Cardiac muscle cell (in vitro differentiated cells and primary cell): ENCODE data around the gene ARHGAP8. TPM values are rescaled to one million over a fixed set of nuclear protein-coding genes. Genes with fewer than 3 reads are reported as not detected.

Experiments used
- DNase-seq, 2 donors: peaks; one replicate each; pipeline versions ENCODE4 v3.0.0 to v3.0.0-alpha.2; 2010 to 2017; ENCODE audit warnings: low read depth in 1 of 2, low spot score in 1 of 2
- H3K27ac ChIP-seq: fragments of 200-600 bp; sonication (generic); 2 replicates; pipeline ENCODE4 v1.5.1; 2016
- H3K27me3 ChIP-seq: fragments of 200-600 bp; sonication (generic); 2 replicates; pipeline ENCODE4 v1.6.0; 2016; ENCODE audit warnings: control low read depth
- H3K36me3 ChIP-seq: fragments of 200-600 bp; sonication (generic); 2 replicates; pipeline ENCODE4 v1.5.1; 2016; ENCODE audit warnings: control low read depth
- H3K4me1 ChIP-seq: fragments of 200-600 bp; sonication (generic); 2 replicates; pipeline ENCODE4 v1.8.1; 2017; ENCODE audit warnings: low read depth, mild to moderate bottlenecking, mixed run types
- H3K4me3 ChIP-seq: fragments of 200-600 bp; sonication (generic); 2 replicates; pipeline ENCODE4 v1.5.1; 2016; ENCODE audit warnings: mild to moderate bottlenecking
- H3K9me3 ChIP-seq: fragments of 200-600 bp; sonication (generic); 2 replicates; pipeline ENCODE4 v1.5.1; 2017; ENCODE audit warnings: low read depth, mild to moderate bottlenecking, control low read depth
- polyA plus RNA-seq: library from polyadenylated mRNA; unstranded; fragments of >200 nt; fragmentation: Nextera tagmentation; extraction: Ambion mirVana; gene quantifications from 2 replicates; pipeline ENCODE4 v1.2.1, GENCODE V29; 2016
- total RNA-seq: library from RNA; depleted of rRNA; stranded (reverse); fragments of >200 nt; gene quantifications from 2 replicates; pipeline ENCODE4 v1.2.3, GENCODE V29; 2016
- TF ChIP-seq, protein P1 (sequence below): IDR thresholded peaks from 2 replicates; pipeline ENCODE4 v1.5.1; 2012; ENCODE audit warnings: low read depth, mild to moderate bottlenecking, low read length

ARHGAP8 gene
- total and polyA plus RNA-seq, 2 experiments from 2014 or later, result 1.2 to 2.4 TPM

DNA sequence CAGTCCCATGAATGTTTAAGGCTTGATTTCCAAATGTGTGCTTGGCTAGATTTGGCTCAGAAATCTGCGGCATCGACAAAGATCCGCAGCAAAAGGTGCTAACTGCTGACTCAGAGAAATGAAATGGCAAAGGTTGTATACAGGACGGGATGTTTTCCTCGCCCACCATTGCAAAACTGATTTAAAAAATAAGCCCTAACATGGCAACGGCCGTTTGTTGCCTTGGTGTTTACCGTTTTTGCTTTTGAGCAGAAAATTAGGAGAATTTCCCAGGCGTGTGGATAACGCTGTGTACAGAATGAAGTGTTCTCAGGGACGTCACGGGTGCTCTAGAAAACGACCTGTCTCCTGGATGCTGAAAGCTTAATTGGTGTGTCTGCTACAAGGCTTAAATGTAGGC, 70.2 kb downstream of the ARHGAP8 start:
- Histone ChIP-seq H3K27me3 (no peaks in the 10 kb centered on the region), H3K4me1 (no peaks in the 10 kb centered on the region), H3K4me3 (no peak overlapping the region), H3K27ac (no peak overlapping the region), H3K9me3 (no peaks in the 10 kb centered on the region), H3K36me3 (no peaks in the 10 kb centered on the region)
- no peak for DNase-seq
- TF ChIP-seq, protein P1, sequence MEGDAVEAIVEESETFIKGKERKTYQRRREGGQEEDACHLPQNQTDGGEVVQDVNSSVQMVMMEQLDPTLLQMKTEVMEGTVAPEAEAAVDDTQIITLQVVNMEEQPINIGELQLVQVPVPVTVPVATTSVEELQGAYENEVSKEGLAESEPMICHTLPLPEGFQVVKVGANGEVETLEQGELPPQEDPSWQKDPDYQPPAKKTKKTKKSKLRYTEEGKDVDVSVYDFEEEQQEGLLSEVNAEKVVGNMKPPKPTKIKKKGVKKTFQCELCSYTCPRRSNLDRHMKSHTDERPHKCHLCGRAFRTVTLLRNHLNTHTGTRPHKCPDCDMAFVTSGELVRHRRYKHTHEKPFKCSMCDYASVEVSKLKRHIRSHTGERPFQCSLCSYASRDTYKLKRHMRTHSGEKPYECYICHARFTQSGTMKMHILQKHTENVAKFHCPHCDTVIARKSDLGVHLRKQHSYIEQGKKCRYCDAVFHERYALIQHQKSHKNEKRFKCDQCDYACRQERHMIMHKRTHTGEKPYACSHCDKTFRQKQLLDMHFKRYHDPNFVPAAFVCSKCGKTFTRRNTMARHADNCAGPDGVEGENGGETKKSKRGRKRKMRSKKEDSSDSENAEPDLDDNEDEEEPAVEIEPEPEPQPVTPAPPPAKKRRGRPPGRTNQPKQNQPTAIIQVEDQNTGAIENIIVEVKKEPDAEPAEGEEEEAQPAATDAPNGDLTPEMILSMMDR, result no peak

DNA sequence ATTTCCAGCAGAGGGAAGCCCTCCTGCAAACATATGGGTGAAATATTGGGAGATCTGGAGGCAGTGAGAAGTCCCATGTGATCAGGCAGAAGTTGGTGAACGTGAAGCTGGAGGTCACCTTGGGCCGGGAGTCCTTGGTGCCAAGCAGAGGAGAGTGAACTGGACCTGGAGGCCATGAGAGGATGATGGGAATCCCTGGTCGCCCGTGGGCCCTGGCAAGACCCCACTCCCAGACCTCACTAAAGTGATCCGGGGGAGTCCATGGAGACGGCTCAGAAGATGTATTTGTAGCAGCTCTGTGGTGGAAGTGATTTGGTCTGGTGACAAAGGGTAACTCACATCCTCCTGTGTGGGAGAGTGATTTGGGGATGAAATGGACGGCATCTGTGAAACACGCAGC, 71.0 kb downstream of the ARHGAP8 start:
- Histone ChIP-seq H3K36me3 (no peaks in the 10 kb centered on the region), H3K4me3 (no peak overlapping the region), H3K27ac (no peak overlapping the region), H3K9me3 (no peaks in the 10 kb centered on the region), H3K4me1 (no peaks in the 10 kb centered on the region), H3K27me3 (no peaks in the 10 kb centered on the region)
- DNase-seq, result no peak
- TF ChIP-seq, protein P1, result no peak

DNA sequence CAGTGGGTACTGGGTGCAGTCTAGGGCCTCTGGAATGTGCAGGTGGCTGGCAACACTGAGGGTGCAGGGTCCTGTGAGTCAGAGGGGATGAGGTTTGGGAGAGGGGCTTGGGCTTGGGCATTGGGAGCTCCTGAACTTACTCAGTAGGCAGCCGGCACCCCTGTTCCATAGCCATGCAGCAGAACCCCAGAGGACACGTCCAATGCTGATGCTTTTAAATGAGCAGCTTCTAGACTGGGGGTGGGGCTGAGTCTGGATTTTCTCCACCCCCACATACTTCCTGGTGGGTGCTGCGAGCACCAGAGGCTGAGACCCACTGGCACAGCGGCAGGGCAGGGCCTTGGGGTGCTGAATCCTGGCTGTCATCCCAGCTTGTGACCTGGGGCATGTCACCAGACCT, 71.4 kb downstream of the ARHGAP8 start:
- Histone ChIP-seq H3K9me3 (no peaks in the 10 kb centered on the region), H3K27ac (no peak overlapping the region), H3K4me1 (no peaks in the 10 kb centered on the region), H3K27me3 (no peaks in the 10 kb centered on the region), H3K36me3 (no peaks in the 10 kb centered on the region), H3K4me3 (no peak overlapping the region)
- TF ChIP-seq, protein P1, result no peak
- no peak for DNase-seq

DNA sequence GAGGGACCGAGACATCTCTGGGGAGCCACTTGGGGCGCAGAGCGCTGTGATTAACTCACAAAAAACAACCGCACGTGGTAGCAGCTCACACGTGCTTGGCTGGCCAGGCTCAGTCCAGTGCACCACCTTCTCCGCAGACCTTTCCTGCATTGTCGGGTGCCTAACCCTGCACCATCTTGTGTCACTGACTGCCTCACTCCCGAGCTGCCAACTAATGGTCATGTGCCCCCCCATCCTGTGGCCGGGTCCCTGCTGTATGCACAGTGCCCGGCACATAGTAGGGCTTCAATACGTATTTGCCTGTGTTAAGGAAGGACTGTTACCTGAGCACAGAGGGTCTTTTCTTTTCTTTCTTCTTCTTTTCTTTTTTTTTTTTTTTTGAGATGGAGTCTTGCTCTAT, 71.9 kb downstream of the ARHGAP8 start:
- H3K4me1 ChIP-seq, result no peaks in the 10 kb centered on the region
- H3K36me3 ChIP-seq, result no peaks in the 10 kb centered on the region
- DNase-seq, result no peak
- H3K9me3 ChIP-seq, result no peaks in the 10 kb centered on the region
- no peak overlapping the region for H3K27ac ChIP-seq
- no peak overlapping the region for H3K4me3 ChIP-seq
- no peaks in the 10 kb centered on the region for H3K27me3 ChIP-seq
- TF ChIP-seq, protein P1, result no peak

DNA sequence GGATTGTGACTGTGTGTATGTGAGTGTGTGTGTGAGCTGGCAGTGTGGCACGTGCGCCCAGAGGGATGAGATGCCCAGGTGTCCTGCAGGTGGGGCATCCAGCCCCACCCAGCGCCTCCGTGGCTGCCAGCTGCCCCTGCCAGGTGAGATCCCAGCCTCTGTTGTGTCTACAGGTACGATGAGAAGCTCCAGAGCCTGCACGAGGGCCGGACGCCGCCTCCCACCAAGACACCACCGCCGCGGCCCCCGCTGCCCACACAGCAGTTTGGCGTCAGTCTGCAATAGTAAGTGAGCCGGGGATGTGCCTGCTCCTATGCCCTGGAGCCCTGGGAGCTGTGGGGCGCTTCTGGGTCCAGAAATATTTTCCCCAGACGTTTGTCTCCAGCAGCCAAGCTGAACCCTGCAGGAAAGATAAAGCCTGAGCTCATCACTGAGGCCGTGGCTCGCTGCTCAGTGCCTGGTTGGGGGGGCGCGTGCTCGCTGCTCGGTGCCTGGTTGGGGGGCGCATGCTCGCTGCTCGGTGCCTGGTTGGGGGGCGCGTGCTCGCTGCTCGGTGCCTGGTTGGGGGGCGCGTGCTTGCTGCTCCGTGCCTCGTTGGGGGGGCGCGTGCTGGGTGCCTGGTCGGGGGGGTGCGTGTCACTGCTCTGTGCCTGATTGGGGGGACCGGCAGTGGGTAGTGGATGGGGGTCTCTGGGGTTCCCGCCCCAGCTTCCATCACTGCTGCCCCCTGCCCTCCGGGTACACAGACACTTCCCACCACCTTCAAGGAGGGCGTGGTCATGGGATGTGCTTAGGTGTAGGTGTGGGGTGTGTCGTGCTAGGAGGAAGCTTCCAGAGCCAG, 73.2 kb downstream of the ARHGAP8 start:
- DNase-seq, result no peak
- Histone ChIP-seq H3K4me1 (no peaks in the 10 kb centered on the region), H3K27ac (no peak overlapping the region), H3K9me3 (no peaks in the 10 kb centered on the region), H3K27me3 (no peaks in the 10 kb centered on the region), H3K36me3 (no peaks in the 10 kb centered on the region), H3K4me3 (no peak overlapping the region)
- TF ChIP-seq, protein P1, result no peak
